22Rv1 (cell line): ENCODE measurements around the gene DMWD.

Experiments
- ZFX ChIP-seq: fragments of 450-650 bp; IDR thresholded peaks from 2 replicates; pipeline ENCODE4 v1.6.1; 2017; ENCODE audit warnings: antibody characterized with exemption, borderline replicate concordance
- TF ChIP-seq, protein P1 (sequence below): fragments of 450-650 bp; IDR thresholded peaks from 2 replicates; pipeline ENCODE4 v1.5.1; 2017; ENCODE audit warnings: mild to moderate bottlenecking

DNA sequence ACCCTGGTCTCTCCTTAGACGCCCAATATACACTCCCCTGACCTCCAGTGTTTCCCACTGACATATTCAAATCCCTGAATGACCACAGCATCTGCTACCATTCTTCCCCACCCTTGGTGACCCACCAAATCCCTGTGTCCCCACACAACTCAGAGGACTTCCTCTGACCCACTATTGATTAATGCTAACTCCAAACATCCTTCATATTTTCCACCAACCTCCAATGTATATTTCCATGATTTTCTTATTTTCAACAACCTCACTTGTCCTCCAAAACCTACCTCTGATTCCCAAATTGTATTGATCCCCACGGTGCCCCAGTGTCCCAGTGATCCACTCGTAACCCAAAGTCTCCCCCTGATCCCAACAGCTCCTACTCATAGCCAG, 526 bp upstream of the DMWD start:
- TF ChIP-seq, protein P1, sequence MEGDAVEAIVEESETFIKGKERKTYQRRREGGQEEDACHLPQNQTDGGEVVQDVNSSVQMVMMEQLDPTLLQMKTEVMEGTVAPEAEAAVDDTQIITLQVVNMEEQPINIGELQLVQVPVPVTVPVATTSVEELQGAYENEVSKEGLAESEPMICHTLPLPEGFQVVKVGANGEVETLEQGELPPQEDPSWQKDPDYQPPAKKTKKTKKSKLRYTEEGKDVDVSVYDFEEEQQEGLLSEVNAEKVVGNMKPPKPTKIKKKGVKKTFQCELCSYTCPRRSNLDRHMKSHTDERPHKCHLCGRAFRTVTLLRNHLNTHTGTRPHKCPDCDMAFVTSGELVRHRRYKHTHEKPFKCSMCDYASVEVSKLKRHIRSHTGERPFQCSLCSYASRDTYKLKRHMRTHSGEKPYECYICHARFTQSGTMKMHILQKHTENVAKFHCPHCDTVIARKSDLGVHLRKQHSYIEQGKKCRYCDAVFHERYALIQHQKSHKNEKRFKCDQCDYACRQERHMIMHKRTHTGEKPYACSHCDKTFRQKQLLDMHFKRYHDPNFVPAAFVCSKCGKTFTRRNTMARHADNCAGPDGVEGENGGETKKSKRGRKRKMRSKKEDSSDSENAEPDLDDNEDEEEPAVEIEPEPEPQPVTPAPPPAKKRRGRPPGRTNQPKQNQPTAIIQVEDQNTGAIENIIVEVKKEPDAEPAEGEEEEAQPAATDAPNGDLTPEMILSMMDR = no peak
- no peak for TF ChIP-seq ZFX
